HG02798 (cell line): ENCODE data around the gene AUNIP.

Source experiments
- ATAC-seq: cut with Tn5 transposase; IDR thresholded peaks from one replicate; pipeline ENCODE4 v1.9.1; 2021; ENCODE audit warnings: mild to moderate bottlenecking; ENCODE audit not compliant: unreplicated experiment, poor library complexity

The AUNIP gene

DNA sequence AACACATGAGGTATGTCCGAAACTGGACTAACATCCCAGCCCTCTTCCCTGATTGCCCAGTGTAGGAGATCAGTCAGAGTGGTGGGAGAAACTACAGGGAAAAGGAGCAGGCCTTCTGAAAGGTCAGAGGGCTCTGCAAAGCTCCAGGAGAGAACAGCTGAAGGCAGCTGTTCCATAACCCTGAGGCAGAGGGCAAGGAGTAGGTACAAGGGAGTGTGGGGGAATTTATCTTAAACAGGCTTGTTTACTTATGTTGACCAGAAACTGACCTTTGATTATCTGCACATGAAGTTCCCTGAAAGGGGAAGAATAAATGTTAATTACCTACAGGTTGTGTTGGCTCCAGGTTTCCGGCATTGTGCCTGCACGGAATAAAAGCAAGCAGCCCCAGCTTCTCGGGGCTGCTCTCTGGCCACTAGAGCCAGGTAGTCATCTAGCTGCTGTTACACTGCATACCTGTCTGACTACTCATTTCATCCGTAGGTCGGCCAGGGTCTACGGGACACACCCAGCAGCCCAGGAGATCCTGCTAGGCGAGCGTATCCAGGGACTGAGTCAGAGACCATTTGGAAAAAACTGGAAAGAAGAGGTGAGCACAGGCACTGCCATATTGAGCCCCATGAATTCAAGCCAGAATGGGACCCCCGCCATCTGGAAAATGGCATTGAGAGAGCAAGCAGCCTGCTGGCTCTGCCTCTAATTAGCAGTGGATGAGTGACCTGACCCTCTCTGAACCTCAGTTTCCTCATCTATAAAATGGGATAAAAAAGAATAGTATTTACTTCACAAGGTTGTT lies 31.2 kb upstream of the AUNIP start:
- no peak for ATAC-seq

DNA sequence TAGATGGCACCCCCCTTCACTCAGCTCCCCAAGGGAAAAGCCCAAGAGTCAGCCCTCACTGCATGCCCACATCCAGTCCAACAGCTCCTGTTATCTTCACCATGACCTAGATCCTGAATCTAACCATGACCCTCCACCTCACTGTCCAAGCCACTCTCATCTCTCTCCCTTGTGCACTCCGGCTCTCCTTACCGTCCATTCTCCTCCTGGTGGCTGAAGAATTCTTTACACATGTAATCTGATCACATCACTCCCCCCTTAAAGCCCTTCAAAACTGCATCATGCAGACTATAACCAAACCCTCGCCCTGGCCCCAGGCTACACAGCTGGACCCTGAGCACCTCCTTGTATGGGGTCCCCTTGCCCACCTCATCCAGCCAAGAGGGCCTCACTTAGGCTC lies 30.2 kb upstream of the AUNIP start:
- no peak for ATAC-seq

DNA sequence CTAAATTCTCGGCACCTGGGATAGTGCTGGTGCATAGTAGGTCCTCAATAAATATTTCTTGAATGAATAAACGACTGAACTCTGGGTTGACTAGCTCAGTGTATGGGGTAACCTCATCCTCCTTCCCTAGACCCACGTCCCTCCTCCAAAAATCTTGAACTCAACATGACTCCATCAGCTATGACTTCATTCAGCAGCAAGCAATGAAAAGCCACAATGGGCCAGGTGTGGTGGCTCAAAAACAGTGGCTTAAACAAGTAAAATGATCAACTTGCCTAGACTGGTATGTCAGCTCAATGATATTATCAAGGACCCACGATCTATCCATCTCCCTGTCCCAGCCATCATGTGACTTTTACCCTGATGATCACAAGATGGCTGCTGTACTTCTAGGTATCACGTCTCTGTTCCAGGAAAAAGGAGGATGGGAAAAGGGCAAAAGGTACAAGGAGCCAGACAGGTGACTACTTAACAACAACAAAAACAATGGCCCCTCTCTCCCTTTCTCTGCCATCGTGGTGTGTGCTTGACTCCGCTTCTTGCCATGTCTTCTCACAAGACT lies 29.2 kb upstream of the AUNIP start:
- no peak for ATAC-seq

DNA sequence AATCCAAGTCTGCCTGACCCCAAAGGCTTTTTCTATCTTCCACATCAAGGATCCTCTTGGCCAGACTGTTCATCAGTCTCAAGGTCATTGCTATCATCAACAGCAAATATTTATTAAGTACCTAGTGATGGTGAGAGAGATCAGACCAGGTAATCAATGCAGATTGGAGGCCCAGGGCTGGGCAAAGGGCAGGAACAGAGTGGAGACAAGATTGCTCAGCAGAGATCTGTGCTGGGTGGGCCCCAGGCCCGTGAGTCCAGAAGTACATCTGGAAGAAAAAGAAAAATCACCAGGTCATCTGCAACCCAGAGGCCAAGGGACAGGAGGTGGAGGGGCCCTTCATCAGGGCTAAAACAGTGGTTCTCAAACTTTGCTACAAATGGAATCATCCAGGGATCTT lies 26.3 kb upstream of the AUNIP start:
- no peak for ATAC-seq

DNA sequence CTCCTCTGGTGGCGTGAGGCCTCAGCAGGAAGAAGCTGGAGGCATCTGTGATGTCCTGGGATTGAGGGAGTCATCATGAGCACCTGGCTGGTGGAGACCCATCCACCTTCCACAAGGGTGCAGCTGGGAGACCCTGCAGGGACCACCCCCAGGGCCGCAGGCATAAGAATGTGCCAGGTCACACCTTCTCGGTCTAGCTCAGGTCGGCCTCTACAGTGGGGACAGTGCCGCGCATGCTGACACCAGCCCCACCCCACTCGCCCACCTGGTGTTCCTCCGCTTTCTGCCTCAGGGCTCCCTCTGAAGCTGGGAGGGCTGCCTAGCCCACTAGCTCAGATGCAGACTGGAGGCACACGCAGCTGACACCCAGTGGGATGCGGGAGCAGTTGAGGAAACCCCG lies 22.0 kb upstream of the AUNIP start:
- ATAC-seq = no peak

DNA sequence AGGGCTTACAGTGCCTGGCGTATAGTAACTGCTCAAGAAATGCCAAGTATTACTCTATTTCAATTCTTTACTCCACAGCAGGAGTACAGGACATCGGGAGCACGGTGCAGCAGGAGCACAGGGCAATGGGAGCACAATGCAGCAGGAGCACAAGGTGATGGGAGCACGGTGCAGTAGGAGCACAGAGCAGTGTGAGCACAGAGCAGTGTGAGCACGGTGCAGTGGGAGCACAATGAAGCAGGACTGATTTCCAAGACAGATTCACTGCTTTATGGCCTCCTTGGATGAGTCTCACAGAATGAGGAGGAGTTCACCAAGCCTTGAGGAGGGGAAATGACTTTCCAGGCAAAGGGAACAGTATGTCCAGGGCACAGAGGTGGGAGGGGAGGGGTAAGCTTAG lies 21.3 kb upstream of the AUNIP start:
- no peak for ATAC-seq

DNA sequence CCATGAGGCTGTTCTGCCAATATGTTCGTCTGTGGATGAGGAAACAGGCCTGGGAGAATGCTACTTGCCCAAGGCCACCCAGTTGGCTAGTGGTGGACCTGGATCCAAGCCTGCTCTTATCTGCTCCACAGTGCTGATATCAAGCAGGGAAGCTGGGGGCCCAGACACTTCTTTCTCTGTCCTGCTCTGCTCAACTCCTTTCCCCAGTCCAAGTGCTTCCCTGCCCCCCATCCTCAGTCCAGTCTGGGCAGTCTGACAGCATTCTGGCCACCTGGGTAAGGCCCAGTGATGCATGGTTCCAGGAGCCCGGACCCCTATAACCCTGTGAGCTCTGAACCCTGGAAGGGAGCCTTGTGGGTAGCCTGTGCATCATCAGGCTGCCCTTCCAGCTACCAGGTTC lies 20.4 kb upstream of the AUNIP start:
- no peak for ATAC-seq

DNA sequence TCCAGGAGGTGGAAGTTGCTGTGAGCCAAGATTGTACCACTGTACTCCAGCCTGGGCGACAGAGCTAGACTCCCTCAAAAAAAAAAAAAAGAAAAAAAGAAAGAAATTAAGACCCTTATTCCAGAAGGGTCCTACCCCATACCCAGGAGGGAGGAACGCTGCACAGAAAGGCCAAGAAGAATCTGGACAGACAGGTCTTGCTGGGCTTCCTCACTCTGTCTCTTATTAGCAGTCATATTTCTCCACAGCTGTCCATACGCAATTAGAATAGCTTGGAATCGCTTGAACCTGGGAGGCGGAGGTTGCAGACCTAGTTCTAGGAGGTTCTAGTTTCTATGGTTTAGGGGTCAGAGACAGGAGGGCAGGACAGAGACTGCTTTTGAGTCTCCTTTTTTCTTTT lies 19.4 kb upstream of the AUNIP start:
- ATAC-seq = no peak

DNA sequence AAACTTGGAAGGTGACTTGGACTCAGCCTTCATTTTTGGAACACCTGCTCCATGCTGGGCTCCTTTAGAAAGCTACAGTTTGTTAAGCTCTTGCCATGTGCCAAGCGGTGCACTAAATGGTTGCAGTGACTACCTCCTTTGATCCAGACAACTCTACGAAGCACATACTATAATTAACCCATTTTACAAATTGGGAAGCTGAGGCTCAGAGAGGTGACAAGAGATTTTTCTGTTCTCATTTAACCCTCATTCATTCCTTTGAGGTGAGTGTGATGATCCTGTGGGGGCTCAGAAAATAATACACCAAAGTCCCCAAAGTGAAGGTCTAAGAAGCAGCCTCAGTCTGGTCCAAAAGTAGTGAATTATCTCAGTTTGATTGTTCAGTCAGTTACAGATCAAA lies 17.9 kb upstream of the AUNIP start:
- ATAC-seq = no peak

DNA sequence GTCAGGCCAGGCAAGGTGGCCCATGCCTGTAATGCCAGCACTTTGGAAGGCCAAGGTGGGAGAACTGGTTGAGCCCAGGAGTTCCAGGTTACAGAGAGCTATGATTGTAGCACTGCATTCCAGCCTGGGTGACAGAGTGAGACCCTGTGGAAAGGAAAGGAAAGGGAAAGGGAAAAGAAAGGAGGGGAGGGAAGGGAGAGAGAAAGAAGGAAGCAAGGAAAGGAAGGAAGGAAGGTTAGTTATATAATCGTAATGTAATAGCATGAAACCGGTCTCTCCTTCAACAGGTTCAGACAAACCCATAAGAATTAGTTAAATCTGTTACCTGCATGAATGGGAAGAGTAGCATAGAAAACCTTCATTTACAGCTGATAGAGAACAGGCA lies 17.4 kb upstream of the AUNIP start:
- no peak for ATAC-seq

DNA sequence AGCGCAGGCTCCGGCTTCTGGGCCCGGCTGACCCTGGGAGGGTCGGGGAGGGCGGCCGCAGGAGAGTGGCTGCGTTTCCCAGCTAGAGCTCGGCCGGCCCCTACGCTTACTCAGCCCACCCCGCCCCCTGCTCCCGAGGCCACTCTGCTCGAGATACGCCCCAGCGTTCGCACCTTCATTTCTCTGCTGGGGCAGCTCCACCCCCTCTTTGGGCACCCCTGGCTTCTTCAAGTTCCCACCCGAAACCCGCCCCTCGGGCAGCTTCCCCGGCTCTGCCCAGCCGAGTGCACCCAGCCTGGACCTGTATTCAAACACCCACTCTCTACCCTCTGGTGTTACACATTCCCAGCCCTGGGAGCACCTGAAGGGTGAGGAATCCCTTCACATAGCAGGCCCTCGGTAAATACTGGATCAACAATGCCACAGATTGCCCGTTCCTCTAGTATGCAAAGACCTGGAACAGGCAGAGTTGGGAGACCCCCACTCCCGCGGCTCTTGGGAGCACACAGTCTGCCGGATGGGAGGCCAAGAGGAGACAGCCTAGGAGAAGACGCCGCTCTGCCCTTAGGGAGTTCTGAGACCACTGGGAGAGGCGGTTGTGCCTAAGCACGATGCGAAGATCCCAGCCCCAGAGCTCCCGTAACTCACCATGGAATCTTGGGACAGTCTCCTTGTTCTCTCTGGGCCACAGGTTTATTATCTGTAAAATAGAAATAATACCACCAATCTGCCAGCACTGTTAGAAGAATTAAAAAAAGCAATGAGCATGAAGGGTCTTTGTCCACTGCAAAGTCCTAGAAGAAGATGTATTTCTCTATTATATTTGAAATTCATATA lies 16.8 kb upstream of the AUNIP start:
- ATAC-seq = peak; percentile 33

DNA sequence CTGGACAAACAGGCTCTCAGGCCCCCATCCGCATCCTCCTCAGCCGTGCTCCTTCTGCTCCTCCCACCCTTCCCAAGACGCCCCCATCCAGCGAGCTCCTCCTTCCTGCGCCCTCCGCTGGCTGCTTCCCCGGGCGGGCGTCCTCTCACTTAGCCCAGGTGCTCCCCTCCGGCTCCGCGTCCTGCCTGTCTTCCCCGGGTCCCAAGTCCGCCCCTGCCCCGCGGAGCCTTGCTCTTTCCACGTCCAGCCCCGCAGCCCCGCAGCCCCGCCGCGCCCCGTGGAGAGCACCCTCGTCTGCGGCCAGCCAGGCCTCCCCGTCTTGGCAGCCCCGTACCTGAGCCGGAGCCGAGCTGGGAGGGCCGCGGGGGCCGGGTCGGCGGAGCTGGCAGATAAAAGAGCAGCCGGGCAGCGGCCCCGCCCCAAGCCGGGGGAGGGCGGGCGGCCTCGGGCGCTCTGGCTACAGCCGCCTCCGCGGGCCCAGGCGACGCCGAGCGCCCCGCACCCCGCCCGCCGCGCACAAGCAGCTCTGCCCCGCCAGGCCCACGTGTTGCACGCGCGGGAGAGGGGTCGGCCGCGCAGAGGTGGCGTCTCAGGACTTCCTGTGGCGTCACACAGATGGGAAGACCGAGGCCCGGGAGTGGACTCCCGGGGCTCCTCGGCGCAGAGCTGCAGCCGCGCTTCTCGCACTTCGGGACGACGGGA lies 16.0 kb upstream of the AUNIP start, which contains the start of gene PAQR7:
PAQR7 (minus strand) TSS at position 555 of the 702 bp plus-strand sequence. CDS start 11,869 bp downstream, outside the sequence.
- ATAC-seq = peak; percentile 65

DNA sequence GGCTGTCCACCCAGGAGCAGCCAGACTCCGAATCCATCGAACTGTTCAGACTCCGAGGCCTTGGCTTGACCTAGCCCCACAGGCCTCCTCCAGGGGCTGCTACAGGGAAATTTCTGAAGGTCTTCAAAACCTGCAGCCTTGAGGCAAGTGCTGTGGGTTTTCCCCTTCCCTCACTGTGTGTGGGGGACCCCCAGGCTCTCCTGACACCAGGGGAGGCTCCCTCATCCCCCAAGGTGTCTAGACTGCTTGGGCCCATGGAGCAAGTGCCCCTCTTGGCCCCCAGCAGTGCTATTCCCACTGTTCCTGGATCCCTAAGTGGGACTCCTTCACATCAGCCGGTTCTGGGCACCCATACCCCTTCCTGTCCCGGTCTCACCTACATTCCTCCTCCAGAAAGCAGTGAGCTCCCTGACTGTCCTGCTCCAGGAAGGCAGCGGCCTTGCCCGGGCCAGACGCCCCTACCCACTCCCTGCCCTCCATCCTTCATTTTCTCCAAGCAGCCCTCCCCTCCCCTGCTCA lies 15.4 kb upstream of the AUNIP start:
- no peak for ATAC-seq

DNA sequence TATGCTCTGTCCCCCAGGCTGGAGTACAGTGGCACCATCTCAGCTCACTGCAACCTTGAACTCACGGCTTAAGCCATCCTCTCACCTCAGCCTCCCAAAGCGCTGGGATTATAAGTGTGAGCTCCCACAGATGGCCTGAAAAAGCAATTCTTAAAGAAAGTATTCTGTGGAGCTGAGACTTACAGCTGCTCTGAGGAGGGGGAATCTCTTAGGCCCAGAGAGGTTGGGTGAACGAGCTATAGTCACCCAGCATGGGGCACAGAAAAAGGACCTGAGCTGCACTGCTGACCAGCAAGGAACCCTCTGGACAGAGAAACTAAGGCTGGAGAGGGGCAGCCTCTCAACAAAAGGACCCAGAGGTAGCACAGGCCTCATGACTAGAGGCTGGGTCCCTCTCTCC lies 15.0 kb upstream of the AUNIP start:
- ATAC-seq = no peak

DNA sequence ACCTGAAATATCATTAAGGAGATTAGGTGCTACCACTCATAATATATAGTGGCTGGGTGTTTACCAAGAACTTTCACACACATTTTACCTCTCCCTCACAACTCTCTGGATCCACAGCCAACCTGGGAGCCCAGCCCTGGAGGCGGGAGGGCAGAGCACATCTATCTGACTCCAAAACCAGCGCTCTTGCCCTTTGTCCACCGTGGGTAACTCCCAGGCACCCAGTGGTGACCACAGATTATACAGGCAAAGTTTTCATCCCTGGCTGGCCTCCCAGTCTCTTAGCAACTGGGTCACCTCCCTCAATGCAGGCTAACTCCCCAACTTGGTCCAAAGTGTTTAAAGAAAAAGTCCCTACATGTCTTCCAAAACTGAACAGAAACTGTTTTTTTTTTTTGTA lies 13.9 kb upstream of the AUNIP start:
- ATAC-seq = no peak

DNA sequence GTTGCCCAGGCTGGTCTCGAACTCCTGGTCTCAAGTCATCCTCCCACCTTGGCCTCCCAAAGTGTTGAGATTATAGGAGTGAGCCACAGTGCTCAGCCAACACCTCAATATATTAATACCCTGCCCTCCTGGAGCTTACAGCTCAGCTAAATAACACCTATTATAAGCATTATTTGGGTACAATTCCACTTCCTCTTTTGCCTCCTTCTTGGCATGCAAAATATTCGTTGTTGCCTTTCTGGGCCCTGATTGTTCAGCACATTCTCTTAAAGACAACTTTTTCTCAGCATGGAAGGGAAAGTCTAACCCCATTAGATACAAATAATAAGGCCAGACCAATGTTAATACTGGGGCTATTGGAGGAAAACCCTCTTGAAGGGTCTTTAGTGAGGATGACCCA lies 13.5 kb upstream of the AUNIP start:
- no peak for ATAC-seq

DNA sequence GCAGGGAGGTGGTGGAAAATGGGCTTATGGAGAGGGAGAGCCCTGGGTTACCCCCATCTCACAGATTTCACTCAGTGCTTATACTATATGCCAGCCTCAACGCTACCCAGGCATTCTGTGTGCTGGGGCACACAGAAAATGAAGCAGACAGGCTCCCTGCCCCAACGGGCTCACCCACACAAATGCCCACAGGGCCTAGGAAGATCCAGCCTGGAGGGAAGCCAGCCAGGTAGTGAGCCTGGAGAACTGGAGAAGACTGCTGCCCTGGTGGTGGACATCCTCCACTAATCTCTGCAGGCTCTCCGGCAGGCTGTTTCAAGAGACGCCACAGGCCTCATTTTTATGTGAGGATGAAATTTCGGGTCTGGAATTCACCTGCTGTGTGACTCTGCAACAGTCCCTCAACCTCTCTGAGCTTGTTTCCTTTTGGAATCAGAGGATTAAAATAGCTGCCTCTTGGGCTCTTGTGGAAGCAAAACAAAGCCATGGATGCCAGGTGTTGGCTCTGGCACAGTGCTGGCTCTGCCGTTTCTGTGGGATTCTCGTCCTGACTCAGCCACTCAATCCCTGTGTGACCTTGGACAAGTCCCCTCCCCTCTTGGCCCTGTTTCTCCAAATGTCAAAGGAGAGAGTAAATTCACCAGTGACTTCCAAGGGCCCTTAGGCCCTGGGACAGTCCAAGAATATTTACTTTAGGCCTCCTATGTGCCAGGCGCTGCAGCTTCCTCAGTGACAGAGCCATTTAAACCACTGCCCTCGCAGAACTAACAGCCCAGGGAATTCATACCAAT lies 12.6 kb upstream of the AUNIP start:
- ATAC-seq = no peak

DNA sequence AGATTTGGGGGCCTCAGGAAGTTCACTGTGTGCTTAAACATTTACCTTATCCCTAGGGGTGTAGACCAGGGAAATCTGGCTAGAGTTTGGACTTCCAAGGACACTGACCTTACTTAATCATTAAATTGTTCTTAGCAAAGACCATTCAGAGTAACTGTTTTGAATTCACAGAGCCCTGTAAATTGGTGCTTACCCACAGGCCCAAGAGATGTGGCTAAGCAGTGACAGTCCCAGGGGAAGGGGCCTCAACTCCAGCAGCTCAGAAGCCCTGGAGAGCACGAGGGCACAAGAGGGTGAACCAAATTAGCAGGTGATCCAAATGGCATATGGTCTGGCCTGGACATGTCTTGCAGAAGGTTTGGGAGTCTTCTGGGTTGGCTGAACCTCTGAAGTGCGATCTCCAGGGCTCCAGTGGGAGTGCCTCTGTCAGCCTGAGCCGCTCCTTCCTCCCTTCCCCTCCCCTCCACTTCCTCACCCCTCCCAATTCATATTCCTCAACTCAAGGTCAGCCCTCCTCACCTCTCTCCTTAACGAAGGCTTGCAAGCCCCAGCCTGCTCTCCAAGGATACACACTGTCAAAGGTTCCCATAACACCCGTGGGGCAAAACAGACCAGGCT lies 11.9 kb upstream of the AUNIP start:
- no peak for ATAC-seq

DNA sequence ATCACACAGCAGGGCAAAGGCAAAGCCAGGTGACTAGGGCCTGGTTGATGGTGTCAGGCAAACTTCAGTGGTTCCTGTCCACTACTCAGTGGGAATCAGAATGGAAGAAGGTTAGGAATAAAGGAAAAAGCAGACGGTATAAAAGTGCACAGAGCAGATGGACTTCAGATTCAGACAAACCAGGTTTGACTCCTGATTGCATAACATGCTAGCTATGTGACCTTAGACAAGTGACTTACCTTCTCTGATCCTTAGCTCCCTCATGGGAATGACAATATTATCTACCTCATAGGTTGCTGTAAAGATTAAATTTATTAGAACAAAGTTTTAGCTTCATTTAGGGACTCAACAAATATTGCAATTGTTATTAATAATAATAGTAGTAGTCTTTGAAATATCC lies 11.4 kb upstream of the AUNIP start:
- ATAC-seq = no peak
